ENCODE measurements around the gene IFNA2.

DNA sequence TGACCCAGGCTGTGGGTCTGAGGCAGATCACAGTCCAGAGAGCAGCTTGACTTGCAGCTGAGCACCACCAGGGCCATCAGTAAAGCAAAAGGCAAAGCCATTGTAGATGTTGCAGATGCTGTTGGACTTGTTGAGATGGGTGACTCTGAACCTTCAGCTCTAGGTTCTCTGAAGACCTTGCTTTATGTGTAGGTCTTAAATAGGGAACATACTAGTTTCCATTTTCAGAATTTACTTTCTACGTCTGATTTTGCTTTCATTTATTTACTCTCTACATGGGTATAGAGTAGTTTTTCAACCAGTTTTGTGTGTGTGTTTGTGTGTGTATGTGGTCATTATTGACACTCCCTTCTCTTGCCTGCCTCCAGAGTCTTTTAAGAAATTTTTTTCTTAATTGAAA is 34.4 kb downstream of the IFNA2 start, which contains the start of gene IFNA6:
- TF ChIP-seq, protein P1, sequence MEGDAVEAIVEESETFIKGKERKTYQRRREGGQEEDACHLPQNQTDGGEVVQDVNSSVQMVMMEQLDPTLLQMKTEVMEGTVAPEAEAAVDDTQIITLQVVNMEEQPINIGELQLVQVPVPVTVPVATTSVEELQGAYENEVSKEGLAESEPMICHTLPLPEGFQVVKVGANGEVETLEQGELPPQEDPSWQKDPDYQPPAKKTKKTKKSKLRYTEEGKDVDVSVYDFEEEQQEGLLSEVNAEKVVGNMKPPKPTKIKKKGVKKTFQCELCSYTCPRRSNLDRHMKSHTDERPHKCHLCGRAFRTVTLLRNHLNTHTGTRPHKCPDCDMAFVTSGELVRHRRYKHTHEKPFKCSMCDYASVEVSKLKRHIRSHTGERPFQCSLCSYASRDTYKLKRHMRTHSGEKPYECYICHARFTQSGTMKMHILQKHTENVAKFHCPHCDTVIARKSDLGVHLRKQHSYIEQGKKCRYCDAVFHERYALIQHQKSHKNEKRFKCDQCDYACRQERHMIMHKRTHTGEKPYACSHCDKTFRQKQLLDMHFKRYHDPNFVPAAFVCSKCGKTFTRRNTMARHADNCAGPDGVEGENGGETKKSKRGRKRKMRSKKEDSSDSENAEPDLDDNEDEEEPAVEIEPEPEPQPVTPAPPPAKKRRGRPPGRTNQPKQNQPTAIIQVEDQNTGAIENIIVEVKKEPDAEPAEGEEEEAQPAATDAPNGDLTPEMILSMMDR (conservative IDR thresholded peaks at IDR 0.05; ENCODE audit: low read depth, low read length), result no peak
- TF ChIP-seq EZH2 (IDR thresholded peaks at IDR 0.05; ENCODE audit: borderline replicate concordance, low read depth, low read length, poor library complexity, severe bottlenecking), result no peak
